GM08714 (cell line): ENCODE data around the gene TGFB2.

Experiments
- H3K4me3 ChIP-seq: fragments of 200-500 bp; sonication (Bioruptor generic); 2 replicates; pipeline ENCODE4 v1.5.1; 2014; ENCODE audit warnings: mild to moderate bottlenecking, low read length, inconsistent platforms
- ZNF274 ChIP-seq: IDR thresholded peaks from 2 replicates; pipeline ENCODE4 v1.6.1; 2012; ENCODE audit warnings: mild to moderate bottlenecking, low read depth, low read length

The TGFB2 gene

GRCh38 chr1:218363141-218363540 is 18.0 kb downstream of the TGFB2 start:
- no peak overlapping the region for H3K4me3 ChIP-seq
- no peak for TF ChIP-seq ZNF274

DNA sequence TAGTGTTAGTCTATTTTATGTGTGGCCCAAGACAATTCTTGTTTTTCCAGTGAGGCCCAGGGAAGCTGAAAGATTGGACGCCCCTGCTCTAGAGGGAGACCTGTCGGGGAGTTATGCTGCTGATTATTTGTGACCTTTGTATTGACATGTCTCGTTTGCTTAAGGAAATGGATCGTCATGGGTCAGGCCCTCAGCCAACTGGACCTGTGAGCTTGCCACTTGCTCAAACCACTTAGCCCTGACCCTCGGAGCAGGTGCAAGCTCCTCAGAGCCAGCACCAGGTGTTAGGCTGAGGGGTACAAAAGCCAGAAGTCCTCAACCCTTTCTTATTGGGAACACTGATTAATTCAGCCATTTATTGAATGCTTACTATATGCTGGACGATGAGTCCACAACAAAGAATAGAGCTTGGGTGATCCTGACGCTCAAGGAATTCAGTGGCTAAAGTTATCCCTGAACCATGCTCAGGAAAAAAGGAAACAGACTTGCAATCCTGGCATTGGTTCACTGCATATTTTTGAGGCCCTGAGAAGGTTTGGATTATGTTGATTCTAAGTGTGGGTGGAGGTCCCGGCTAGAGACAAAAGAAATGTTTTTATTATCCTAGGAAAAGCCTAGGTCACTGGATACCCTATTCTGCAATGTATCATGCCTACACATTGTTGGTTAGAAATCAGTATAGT is 19.0 kb downstream of the TGFB2 start:
- no peak overlapping the region for H3K4me3 ChIP-seq
- no peak for TF ChIP-seq ZNF274

GRCh38 chr1:218365226-218365999 is 20.3 kb downstream of the TGFB2 start:
- TF ChIP-seq ZNF274: no peak
- no peak overlapping the region for H3K4me3 ChIP-seq

GRCh38 chr1:218366322-218367052 is 21.4 kb downstream of the TGFB2 start:
- no peak overlapping the region for H3K4me3 ChIP-seq
- no peak for TF ChIP-seq ZNF274

- no peak overlapping the region for H3K4me3 ChIP-seq
These were observed 22.0 kb downstream of the TGFB2 start for GRCh38 chr1:218367118-218367517.

DNA sequence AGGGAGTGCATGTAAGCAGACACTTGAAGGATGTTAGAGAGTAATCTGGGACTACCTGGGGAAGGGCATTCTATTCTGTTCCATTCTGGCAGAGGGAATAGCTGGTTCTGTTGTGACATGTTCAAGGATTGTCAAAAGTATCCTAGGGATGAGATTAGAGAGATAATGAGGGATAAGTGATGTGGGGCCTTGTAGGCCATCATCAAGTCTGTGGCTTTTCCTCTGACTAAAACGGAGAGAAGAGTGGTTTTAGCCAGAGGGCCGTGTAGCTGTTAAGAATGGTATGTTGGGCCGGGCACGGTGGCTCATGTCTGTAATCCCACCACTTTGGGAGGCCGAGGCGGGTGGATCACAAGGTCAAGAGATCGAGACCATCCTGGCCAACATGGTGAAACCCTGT is 23.6 kb downstream of the TGFB2 start:
- TF ChIP-seq ZNF274: no peak
- H3K4me3 ChIP-seq: no peak overlapping the region

More at GRCh38 chr1:218367118-218367517, 22.0 kb downstream of the TGFB2 start:
- no peak for TF ChIP-seq ZNF274

DNA sequence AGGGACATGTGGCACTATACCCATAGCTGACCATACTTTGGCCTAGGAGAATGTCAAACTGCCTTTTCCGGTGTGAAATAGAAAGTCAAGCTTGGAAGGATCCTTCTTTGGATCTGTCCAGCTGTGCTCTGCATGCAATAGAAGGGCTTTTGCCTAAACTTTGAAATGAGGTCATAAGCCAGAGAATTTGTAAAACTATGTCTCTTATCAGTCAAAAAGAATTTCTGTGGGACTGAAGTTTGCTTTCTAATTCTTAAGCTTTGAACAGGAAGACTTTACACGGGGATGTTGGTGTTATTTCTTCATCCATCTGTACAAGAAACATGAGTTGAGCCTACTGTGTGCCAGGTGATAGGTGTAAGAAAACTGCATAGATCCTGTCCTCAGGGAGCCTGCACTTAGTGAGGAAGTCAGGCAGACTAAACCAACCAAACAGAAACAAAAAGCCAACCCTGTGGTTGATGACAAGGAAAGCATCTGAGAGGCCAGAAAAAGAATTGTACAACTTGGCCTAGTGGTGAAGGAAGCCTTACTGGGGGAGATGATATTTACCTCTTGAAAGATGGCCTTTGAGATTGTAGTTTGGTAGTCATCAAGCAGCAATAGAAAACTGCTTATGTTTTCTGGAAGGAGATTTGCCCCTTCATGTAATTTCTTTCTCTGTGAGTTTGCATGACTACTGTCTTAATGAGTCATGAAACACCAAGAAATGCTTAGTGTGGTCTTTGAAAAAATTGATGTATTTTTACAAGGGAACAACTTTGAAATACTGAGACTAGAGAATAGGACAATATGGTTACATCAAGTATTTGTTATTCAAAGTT is 24.8 kb downstream of the TGFB2 start:
- no peak overlapping the region for H3K4me3 ChIP-seq
- TF ChIP-seq ZNF274: no peak

DNA sequence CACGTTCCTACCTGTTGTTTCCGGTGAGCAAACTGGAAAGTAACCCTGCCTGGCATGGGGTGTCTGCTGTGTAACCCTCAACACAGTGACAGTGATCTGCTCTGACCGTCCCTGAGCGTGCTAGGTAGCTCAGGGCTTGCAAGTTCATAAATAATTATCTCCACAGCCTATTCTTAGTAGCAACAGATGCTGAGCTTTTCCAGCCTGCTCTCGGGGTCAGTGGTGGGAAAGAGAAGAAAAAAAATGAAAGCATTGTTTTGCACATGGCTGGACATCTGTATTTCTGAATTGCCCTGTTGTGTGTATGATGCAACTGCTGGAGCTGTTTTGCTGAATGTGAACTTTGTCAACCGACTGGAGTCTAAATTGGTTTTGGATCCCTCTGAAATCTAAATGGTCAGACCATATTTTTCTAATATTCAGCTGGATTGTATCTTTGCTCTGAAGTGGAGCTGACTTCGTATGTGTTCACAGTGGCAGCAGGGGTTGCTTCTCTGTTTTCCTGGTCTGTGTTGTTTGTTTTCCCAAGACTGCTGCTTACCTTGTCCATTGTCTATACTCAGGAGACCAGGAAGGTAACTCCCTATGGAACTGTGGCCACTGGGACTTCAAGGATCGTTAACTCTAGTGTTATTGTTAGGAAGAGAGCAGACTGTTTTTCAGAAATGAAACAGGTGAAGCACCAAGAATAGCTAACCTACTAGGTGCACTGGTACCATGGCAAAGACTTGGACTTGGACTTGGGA is 27.0 kb downstream of the TGFB2 start:
- no peak overlapping the region for H3K4me3 ChIP-seq
- no peak for TF ChIP-seq ZNF274

DNA sequence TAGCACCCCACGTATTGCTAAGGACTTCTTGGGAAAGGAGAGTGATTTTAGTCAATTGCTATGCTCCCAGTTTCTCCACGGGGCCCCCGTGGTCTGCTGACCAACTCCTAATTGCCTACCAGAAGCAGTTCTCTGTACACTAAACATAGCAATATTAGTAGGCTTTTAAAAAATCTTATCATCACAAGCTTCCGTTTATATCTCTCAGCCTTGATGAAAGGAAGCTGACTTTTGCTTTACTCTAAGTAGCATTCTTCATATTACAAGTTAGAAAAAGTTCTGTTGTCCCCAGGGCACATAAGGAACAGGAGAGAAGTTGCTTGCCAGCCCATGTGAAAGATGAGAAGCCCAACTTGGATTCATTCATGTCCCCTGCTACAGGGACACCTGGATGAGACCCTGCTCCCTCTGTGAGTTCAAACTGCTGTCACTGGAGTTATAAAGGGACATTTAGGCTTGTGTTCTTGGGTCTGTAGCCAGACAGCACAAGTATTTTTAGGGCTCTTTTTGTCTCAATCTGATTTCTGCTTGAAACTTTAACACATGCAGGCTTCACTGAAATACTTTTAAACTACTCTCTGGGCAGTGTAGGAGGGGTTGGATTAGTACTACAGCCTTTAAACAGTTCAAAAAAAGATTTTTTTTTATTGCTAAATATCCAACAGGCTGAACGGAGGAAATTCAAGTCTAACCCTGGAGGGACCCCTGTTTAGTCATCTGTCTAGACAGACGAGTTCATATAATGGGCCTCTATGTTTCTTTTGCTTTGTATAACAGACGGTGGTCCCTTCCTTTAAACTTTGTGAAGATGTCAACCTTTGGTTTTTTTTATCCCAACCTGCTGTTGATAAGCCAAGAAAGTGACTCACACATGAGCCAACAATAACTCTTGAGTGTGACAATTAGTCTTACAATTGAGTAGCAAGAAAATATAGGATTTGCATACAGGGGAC is 29.5 kb downstream of the TGFB2 start:
- no peak overlapping the region for H3K4me3 ChIP-seq
- TF ChIP-seq ZNF274: no peak

- H3K4me3 ChIP-seq: no peak overlapping the region
- no peak for TF ChIP-seq ZNF274
These were observed 31.6 kb downstream of the TGFB2 start for GRCh38 chr1:218376722-218377121.

GRCh38 chr1:218377143-218377660 is 32.1 kb downstream of the TGFB2 start:
- TF ChIP-seq ZNF274: no peak
- no peak overlapping the region for H3K4me3 ChIP-seq
